ENCODE results near the gene FBXO41.

- TF ChIP-seq MAX (IDR thresholded peaks at IDR 0.05; ENCODE audit: insufficient read depth, insufficient read length) (no peak), CTCF (IDR thresholded peaks at IDR 0.05; ENCODE audit: extremely low read depth in 1 of 2, insufficient read depth in 1 of 2, low read depth in 1 of 2, low read length in 2 of 2) (no peak), JUN (IDR thresholded peaks at IDR 0.05; ENCODE audit: borderline replicate concordance, insufficient read depth, insufficient read length, low read depth) (no peak), GATA2 (IDR thresholded peaks at IDR 0.05; ENCODE audit: insufficient read depth, insufficient read length, low read depth, low read length) (no peak), EZH2 (IDR thresholded peaks at IDR 0.05; ENCODE audit: borderline replicate concordance, low read depth, low read length, severe bottlenecking) (no peak), POLR2A (IDR thresholded peaks at IDR 0.05; ENCODE audit: low read depth, low read length) (no peak), POLR2AphosphoS5 (IDR thresholded peaks at IDR 0.05; ENCODE audit: insufficient read depth, low read depth, low read length) (no peak), FOS (IDR thresholded peaks at IDR 0.05; ENCODE audit: borderline replicate concordance, insufficient read depth, low read length) (no peak), MYC (IDR thresholded peaks at IDR 0.05; ENCODE audit: low read depth, low read length) (no peak)
Measured at GRCh38 chr2:73300926-73301325, 16.6 kb upstream of the FBXO41 start.
